Vagina (tissue), 2 donors: ENCODE results near the gene ATP2C2.

Experiments
- CTCF ChIP-seq, 3 experiments: fragments of 450-650 bp in 2 of 3; fragments of 200-600 bp in 1 of 3; sonication (generic) in 1 of 3; IDR thresholded peaks; one replicate each; pipeline ENCODE4 v1.5.1; 2017 to 2019; ENCODE audit warnings: antibody characterized with exemption in 3 of 3, mild to moderate bottlenecking in 2 of 3, moderate library complexity in 2 of 3
- POLR2A ChIP-seq, 2 donors: fragments of 450-650 bp; IDR thresholded peaks; one replicate each; pipeline ENCODE4 v1.6.1; 2017; ENCODE audit warnings: antibody characterized with exemption in 2 of 2, mild to moderate bottlenecking in 2 of 2, moderate library complexity in 2 of 2

- TF ChIP-seq CTCF (IDR thresholded peaks at IDR 0.05) (no peak), POLR2A (IDR thresholded peaks at IDR 0.05) (no peak)
Measured at GRCh38 chr16:84462296-84463210, 94.2 kb downstream of the ATP2C2 start.
